ENCODE data around the gene YPEL1.
"Not testable (repeated sequence)": the region's sequence is repeated elsewhere in the genome, so short reads cannot be mapped to it uniquely, and the experiment has no call there.

The YPEL1 gene

GRCh38 chr22:21693999-21694341 is 41.6 kb downstream of the YPEL1 start:
- TF ChIP-seq, protein P1, sequence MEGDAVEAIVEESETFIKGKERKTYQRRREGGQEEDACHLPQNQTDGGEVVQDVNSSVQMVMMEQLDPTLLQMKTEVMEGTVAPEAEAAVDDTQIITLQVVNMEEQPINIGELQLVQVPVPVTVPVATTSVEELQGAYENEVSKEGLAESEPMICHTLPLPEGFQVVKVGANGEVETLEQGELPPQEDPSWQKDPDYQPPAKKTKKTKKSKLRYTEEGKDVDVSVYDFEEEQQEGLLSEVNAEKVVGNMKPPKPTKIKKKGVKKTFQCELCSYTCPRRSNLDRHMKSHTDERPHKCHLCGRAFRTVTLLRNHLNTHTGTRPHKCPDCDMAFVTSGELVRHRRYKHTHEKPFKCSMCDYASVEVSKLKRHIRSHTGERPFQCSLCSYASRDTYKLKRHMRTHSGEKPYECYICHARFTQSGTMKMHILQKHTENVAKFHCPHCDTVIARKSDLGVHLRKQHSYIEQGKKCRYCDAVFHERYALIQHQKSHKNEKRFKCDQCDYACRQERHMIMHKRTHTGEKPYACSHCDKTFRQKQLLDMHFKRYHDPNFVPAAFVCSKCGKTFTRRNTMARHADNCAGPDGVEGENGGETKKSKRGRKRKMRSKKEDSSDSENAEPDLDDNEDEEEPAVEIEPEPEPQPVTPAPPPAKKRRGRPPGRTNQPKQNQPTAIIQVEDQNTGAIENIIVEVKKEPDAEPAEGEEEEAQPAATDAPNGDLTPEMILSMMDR (conservative IDR thresholded peaks at IDR 0.05; ENCODE audit: low read depth, low read length) = no peak
- H3K4me3 ChIP-seq (ENCODE audit: low read length) = no peak overlapping the region
- no peak for DNase-seq (ENCODE audit: low read depth)

DNA sequence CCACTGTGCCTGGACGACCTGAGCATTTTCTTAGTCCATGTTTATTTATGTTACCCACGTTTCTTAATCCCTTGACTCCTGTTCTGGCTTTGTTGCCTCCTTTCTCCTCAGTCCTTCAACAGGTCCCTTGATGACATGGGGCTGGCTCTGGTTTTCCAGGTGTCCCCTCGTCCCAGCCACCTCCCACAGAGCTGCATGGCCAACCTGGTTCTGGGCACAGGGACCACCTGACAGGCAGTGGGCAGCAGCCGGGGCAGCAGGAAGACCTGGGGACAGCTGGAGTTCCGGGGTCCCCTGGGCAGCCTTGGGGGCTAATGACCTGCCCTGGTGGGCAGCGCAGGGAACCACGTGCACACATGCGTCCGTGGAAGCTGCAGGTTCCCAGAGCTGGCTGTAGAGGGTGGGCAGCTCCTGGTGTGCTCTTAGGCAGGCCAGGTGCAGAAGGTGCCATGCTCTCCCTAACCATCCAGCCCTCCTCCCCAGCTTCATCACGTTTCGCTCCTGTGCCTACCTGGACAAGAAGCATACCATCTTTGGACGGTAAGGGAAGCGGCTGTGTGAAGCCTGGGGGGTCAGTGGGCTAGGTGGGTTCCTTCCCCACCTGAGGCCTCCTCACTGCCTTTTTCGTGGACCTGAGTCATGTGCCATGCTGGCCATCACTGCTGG is 42.1 kb downstream of the YPEL1 start:
- TF ChIP-seq, protein P1 (conservative IDR thresholded peaks at IDR 0.05; ENCODE audit: low read depth, low read length) = no peak
- H3K4me3 ChIP-seq (ENCODE audit: low read length) = no peak overlapping the region
- no peak for DNase-seq (ENCODE audit: low read depth)

GRCh38 chr22:21692856-21693255 is 42.7 kb downstream of the YPEL1 start:
- not testable (repeated sequence) for H3K4me3 ChIP-seq (ENCODE audit: low read length); DNase-seq (ENCODE audit: low read depth)

DNA sequence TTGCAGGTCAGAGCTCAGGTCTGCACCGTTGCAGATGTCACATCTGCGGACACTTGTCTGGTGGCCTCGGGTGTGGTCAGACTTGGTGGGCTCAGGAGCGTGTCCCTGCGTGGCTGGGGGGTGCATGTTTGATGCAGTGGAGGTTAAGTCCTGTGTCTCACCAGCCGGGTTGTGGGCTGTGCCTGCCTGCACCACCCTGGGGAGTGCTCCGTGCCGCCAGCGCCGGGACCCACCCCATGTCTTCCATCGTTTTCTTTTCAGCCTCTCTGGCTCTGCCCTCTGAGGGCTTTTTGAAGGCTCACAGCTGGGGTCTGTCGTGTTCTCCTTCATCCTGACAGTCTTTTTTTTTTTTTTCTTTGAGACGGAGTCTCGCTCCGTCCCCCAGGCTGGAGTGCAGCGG is 43.8 kb downstream of the YPEL1 start:
- no peak for DNase-seq (ENCODE audit: low read depth)
- TF ChIP-seq, protein P1 (conservative IDR thresholded peaks at IDR 0.05; ENCODE audit: low read depth, low read length) = no peak
- no peak overlapping the region for H3K4me3 ChIP-seq (ENCODE audit: low read length)

- no peak for DNase-seq (ENCODE audit: low read depth)
- no peak overlapping the region for H3K4me3 ChIP-seq (ENCODE audit: low read length)
- TF ChIP-seq, protein P1 (conservative IDR thresholded peaks at IDR 0.05; ENCODE audit: low read depth, low read length) = no peak
Observed at GRCh38 chr22:21690401-21690801, 45.2 kb downstream of the YPEL1 start.

- DNase-seq (ENCODE audit: low read depth) = no peak
- no peak overlapping the region for H3K4me3 ChIP-seq (ENCODE audit: low read length)
- TF ChIP-seq, protein P1 (conservative IDR thresholded peaks at IDR 0.05; ENCODE audit: low read depth, low read length) = no peak
Observed at GRCh38 chr22:21688706-21689381, 46.8 kb downstream of the YPEL1 start.

GRCh38 chr22:21688341-21688705 is 47.3 kb downstream of the YPEL1 start:
- TF ChIP-seq, protein P1 (conservative IDR thresholded peaks at IDR 0.05; ENCODE audit: low read depth, low read length) = no peak
- no peak for DNase-seq (ENCODE audit: low read depth)
- no peak overlapping the region for H3K4me3 ChIP-seq (ENCODE audit: low read length)
